Panc1 (cell line): Measurements from ENCODE around the gene SPSB3. TPM values are rescaled to one million over a fixed set of nuclear protein-coding genes. Genes with fewer than 3 reads are reported as not detected.

ENCODE experiments used
- ATAC-seq: fragments of 200-7000 bp; cut with Tn5 transposase; 2 replicates; pipeline ENCODE4 v1.9.1; 2020; ENCODE audit warnings: mild to moderate bottlenecking, moderate library complexity
- BruUV-seq: library from RNA; stranded (reverse); fragments of 400-500 nt; replicated peaks from 2 replicates; lab custom pipeline; 2021; lab: Mats Ljungman, UMichigan
- CTCF ChIA-PET: fragments of 300-600 bp; sonication (Branson Sonifier 250); formaldehyde crosslinking; loops from one replicate; lab custom pipeline; 2022; ENCODE audit warnings: antibody characterized with exemption; lab: Charles Lee
- POLR2A ChIA-PET: fragments of 300-600 bp; sonication (Branson Sonifier 250); formaldehyde crosslinking; loops from one replicate; lab custom pipeline; 2022; ENCODE audit warnings: antibody characterized with exemption; lab: Charles Lee
- DNase-seq: peaks from one replicate; pipeline ENCODE4 v3.0.0-alpha.2; 2010; ENCODE audit warnings: low read depth, low spot score
- H3K27ac ChIP-seq: 2 replicates; pipeline ENCODE4 v1.5.1; 2011; ENCODE audit warnings: mild to moderate bottlenecking, low read length, inconsistent platforms
- H3K27me3 ChIP-seq: fragments of 200-500 bp; sonication (Bioruptor generic); 2 replicates; pipeline ENCODE4 v1.6.0; 2014; ENCODE audit warnings: low read length, inconsistent platforms; ENCODE audit not compliant: control insufficient read depth, insufficient read depth
- H3K36me3 ChIP-seq: fragments of 200-500 bp; sonication (Bioruptor generic); 2 replicates; pipeline ENCODE4 v1.5.1; 2014; ENCODE audit warnings: inconsistent platforms, mild to moderate bottlenecking, low read length, moderate library complexity; ENCODE audit not compliant: control insufficient read depth, insufficient read depth
- H3K4me1 ChIP-seq: 2 replicates; pipeline ENCODE4 v1.5.1; 2011; ENCODE audit warnings: inconsistent platforms, mild to moderate bottlenecking, low read length, moderate library complexity; ENCODE audit not compliant: control insufficient read depth, insufficient read depth
- H3K4me3 ChIP-seq, 2 experiments: 2 replicates each; pipeline ENCODE4 v1.5.1; 2011 to 2012; ENCODE audit warnings: low read depth in 2 of 2, low read length in 2 of 2, mild to moderate bottlenecking in 2 of 2, inconsistent platforms in 1 of 2, moderate library complexity in 1 of 2
- H3K9me3 ChIP-seq: fragments of 200-500 bp; sonication (Bioruptor generic); 2 replicates; pipeline ENCODE4 v1.5.1; 2014; ENCODE audit warnings: low read depth, mild to moderate bottlenecking, inconsistent platforms, low read length, moderate library complexity; ENCODE audit not compliant: control insufficient read depth, insufficient read depth
- POLR2AphosphoS5 ChIP-seq: IDR thresholded peaks from 2 replicates; pipeline ENCODE4 v1.6.1; 2012; ENCODE audit warnings: mild to moderate bottlenecking, low read depth, low read length, moderate library complexity
- SIN3A ChIP-seq: IDR thresholded peaks from 2 replicates; pipeline ENCODE4 v1.6.1; 2012; ENCODE audit warnings: low read depth, mild to moderate bottlenecking, low read length, moderate library complexity, borderline replicate concordance; ENCODE audit not compliant: insufficient read depth
- TCF7L2 ChIP-seq: IDR thresholded peaks from 2 replicates; pipeline ENCODE4 v1.6.1; 2011; ENCODE audit warnings: mild to moderate bottlenecking, low read depth, low read length, inconsistent platforms
- in situ Hi-C: cut with HindIII; loops from 2 replicates; pipeline ENCODE4 v1.10.0; 2016; ENCODE audit warnings: low sequenced_read_pairs, low pct_unique_long_range_greater_than_20kb
- intact Hi-C: fragments of 100-400 bp; cut with micrococcal nuclease; formaldehyde crosslinking; loops from one replicate; pipeline ENCODE4 v1.10.0; 2022; ENCODE audit not compliant: unreplicated experiment
- total RNA-seq: library from RNA; stranded (reverse); gene quantifications from one replicate; pipeline ENCODE4 v1.2.1, GENCODE V29; 2021; ENCODE audit not compliant: unreplicated experiment
- TF ChIP-seq, protein P1 (sequence below), 2 experiments: IDR thresholded peaks; 2 replicates each; pipeline ENCODE4 v1.6.1; 2011 to 2012; ENCODE audit warnings: low read depth in 2 of 2, control low read depth in 1 of 2, low read length in 1 of 2, mild to moderate bottlenecking in 1 of 2, moderate library complexity in 1 of 2; ENCODE audit not compliant: insufficient read depth in 1 of 2
- TF ChIP-seq, protein P2 (sequence below): fragments of 450-650 bp; IDR thresholded peaks from 2 replicates; pipeline ENCODE4 v1.5.1; 2017; ENCODE audit warnings: mild to moderate bottlenecking

Gene SPSB3
- total RNA-seq, 1 experiment from 2014 or later: 23.0 TPM

DNA sequence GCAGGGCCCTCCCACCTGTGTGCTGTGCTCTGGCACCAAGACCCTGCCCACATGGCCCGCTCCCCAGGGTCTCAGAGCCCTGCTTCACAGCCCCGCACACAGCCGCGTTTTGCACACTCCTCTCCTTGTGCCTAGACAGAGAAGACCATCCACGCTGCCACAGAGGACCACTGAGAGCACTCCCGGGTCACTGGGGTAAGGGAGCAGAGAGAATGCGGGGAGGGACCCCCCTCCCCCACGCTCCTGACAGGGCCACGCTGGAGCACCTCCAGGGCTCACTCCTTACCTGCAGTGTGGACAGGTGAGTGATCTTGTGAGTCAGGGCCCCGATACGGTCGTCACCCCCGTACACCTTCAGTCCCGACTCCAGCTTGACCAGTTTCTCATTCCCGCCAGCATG lies 37.2 kb upstream of the SPSB3 start:
- no peaks in the 10 kb centered on the region for H3K9me3 ChIP-seq
- BruUV-seq: no TSS peak
- H3K36me3 ChIP-seq: no peaks in the 10 kb centered on the region
- H3K27ac ChIP-seq: no peak overlapping the region
- no peaks in the 10 kb centered on the region for H3K27me3 ChIP-seq
- intact Hi-C loops: no loop called here
- no peak for DNase-seq
- ATAC-seq: no peak
- TF ChIP-seq SIN3A (no peak), TCF7L2 (no peak), POLR2AphosphoS5 (no peak)
- TF ChIP-seq, protein P1, sequence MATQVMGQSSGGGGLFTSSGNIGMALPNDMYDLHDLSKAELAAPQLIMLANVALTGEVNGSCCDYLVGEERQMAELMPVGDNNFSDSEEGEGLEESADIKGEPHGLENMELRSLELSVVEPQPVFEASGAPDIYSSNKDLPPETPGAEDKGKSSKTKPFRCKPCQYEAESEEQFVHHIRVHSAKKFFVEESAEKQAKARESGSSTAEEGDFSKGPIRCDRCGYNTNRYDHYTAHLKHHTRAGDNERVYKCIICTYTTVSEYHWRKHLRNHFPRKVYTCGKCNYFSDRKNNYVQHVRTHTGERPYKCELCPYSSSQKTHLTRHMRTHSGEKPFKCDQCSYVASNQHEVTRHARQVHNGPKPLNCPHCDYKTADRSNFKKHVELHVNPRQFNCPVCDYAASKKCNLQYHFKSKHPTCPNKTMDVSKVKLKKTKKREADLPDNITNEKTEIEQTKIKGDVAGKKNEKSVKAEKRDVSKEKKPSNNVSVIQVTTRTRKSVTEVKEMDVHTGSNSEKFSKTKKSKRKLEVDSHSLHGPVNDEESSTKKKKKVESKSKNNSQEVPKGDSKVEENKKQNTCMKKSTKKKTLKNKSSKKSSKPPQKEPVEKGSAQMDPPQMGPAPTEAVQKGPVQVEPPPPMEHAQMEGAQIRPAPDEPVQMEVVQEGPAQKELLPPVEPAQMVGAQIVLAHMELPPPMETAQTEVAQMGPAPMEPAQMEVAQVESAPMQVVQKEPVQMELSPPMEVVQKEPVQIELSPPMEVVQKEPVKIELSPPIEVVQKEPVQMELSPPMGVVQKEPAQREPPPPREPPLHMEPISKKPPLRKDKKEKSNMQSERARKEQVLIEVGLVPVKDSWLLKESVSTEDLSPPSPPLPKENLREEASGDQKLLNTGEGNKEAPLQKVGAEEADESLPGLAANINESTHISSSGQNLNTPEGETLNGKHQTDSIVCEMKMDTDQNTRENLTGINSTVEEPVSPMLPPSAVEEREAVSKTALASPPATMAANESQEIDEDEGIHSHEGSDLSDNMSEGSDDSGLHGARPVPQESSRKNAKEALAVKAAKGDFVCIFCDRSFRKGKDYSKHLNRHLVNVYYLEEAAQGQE (IDR thresholded peaks at IDR 0.05; ENCODE audit: insufficient read depth in 1 of 2, low read depth in 2 of 2, low read length in 1 of 2): no peak
- TF ChIP-seq, protein P2, sequence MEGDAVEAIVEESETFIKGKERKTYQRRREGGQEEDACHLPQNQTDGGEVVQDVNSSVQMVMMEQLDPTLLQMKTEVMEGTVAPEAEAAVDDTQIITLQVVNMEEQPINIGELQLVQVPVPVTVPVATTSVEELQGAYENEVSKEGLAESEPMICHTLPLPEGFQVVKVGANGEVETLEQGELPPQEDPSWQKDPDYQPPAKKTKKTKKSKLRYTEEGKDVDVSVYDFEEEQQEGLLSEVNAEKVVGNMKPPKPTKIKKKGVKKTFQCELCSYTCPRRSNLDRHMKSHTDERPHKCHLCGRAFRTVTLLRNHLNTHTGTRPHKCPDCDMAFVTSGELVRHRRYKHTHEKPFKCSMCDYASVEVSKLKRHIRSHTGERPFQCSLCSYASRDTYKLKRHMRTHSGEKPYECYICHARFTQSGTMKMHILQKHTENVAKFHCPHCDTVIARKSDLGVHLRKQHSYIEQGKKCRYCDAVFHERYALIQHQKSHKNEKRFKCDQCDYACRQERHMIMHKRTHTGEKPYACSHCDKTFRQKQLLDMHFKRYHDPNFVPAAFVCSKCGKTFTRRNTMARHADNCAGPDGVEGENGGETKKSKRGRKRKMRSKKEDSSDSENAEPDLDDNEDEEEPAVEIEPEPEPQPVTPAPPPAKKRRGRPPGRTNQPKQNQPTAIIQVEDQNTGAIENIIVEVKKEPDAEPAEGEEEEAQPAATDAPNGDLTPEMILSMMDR: no peak
- no peak overlapping the region for H3K4me3 ChIP-seq
- CTCF ChIA-PET: no interaction called here
- 0 out of 2 replicates have a peak, but pooled peaks cover 6% of the 10 kb centered on the region for H3K4me1 ChIP-seq
- in situ Hi-C loops: no loop called here
- POLR2A ChIA-PET: no interaction called here

DNA sequence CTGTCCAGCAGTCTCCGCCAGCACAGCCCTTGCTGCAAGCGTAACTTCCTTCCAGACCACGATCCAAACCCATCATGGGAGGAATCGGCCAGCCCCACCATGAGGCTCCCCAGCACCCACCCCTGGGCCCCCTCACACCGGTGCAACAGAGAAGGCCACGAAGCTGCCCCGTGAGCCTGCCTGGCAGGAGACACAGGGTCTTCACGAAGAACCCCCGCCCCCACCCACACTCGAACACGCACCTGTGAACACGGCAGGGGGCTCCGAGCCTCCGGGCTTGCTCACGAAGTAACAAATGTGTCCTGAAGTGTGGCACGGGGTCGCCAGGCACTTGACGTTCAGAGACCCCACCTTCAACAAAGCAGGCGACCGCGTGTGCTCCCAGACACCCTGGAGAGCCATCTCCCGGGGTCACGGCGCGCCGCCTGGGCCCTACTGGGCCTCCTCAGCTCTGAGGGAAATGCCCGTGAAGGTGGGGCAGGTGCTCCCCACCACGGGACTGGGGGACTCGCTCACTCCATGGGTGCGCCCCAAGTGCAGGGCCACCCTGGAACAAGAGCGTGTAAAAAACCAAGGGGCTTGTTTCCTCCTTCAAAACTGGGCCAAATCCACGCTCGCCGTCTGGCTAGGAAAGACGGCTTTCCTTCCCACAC lies 36.6 kb upstream of the SPSB3 start:
- no peaks in the 10 kb centered on the region for H3K27me3 ChIP-seq
- H3K4me3 ChIP-seq: no peak overlapping the region
- no TSS peak for BruUV-seq
- H3K9me3 ChIP-seq: no peaks in the 10 kb centered on the region
- no peak for TF ChIP-seq POLR2AphosphoS5
- no peak for TF ChIP-seq TCF7L2
- TF ChIP-seq, protein P1 (IDR thresholded peaks at IDR 0.05; ENCODE audit: insufficient read depth in 1 of 2, low read depth in 2 of 2, low read length in 1 of 2): no peak
- TF ChIP-seq, protein P2: no peak
- no peak for TF ChIP-seq SIN3A
- no peak overlapping the region for H3K27ac ChIP-seq
- no peaks in the 10 kb centered on the region for H3K36me3 ChIP-seq
- ATAC-seq (no peak), DNase-seq (no peak)
- intact Hi-C loops: no loop called here
- in situ Hi-C loops: no loop called here
- ChIA-PET POLR2A (no interaction called here), CTCF (interaction anchor here (0.6 kb wide), 1 partner anchor 15 kb away, joined by 8 read pairs; no protein-coding TSS in a partner anchor)
- 0 out of 2 replicates have a peak, but pooled peaks cover under 1% of the 10 kb centered on the region for H3K4me1 ChIP-seq
